Measurements from ENCODE around the gene KRABD2.

The KRABD2 gene

DNA sequence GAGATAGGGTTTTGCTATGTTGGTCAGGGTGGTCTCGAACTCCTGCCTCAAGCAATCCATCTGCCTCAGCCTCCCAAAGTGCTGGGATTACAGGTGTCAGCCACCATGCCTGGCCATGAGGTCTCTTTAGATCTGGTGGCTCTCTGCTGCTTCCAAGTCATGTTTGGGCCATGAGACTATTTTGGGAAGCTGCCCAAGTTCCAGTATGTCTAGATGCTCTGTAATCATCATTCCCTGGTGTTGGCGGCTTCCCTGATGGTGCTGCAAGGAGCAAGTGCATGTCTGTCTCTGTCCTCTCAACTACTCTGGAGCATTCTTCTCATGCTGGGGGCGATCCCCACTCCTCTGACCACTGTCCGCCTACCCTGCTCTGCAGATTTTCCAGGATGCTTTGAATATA, 43.2 kb downstream of the KRABD2 start:
- DNase-seq (ENCODE audit: low spot score) = no peak
- no peak overlapping the region for H3K27ac ChIP-seq
- no peak overlapping the region for H3K4me2 ChIP-seq
- H3K4me3 ChIP-seq = no peak overlapping the region
- H4K20me1 ChIP-seq (ENCODE audit: insufficient read depth, poor library complexity, severe bottlenecking) = no peaks in the 10 kb centered on the region
- WGBS (ENCODE audit: low lambda C conversion rate, missing lambda C conversion rate) = 96% methylated on average over 4 of the region's 4 CpGs
- no peaks in the 10 kb centered on the region for H3K9me3 ChIP-seq (ENCODE audit: low read depth)
- no peaks in the 10 kb centered on the region for H3K79me2 ChIP-seq
- H3K9me2 ChIP-seq (replicated peaks; ENCODE audit: insufficient read depth) = no peaks in the 10 kb centered on the region
- TF ChIP-seq EZH2phosphoT487 (IDR thresholded peaks at IDR 0.05; ENCODE audit: low read depth, severe bottlenecking, unreplicated experiment) (no peak), EZH2 (IDR thresholded peaks at IDR 0.05; ENCODE audit: borderline replicate concordance) (no peak)
- TF ChIP-seq, protein P1, sequence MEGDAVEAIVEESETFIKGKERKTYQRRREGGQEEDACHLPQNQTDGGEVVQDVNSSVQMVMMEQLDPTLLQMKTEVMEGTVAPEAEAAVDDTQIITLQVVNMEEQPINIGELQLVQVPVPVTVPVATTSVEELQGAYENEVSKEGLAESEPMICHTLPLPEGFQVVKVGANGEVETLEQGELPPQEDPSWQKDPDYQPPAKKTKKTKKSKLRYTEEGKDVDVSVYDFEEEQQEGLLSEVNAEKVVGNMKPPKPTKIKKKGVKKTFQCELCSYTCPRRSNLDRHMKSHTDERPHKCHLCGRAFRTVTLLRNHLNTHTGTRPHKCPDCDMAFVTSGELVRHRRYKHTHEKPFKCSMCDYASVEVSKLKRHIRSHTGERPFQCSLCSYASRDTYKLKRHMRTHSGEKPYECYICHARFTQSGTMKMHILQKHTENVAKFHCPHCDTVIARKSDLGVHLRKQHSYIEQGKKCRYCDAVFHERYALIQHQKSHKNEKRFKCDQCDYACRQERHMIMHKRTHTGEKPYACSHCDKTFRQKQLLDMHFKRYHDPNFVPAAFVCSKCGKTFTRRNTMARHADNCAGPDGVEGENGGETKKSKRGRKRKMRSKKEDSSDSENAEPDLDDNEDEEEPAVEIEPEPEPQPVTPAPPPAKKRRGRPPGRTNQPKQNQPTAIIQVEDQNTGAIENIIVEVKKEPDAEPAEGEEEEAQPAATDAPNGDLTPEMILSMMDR (IDR thresholded peaks at IDR 0.05; ENCODE audit: poor library complexity) = no peak
- no peak overlapping the region for H2AFZ ChIP-seq
- H3K36me3 ChIP-seq (replicated peaks; ENCODE audit: insufficient read depth, low read depth) = no peaks in the 10 kb centered on the region
- no peaks in the 10 kb centered on the region for H3K27me3 ChIP-seq
- no peaks in the 10 kb centered on the region for H3K4me1 ChIP-seq (ENCODE audit: insufficient read depth)

DNA sequence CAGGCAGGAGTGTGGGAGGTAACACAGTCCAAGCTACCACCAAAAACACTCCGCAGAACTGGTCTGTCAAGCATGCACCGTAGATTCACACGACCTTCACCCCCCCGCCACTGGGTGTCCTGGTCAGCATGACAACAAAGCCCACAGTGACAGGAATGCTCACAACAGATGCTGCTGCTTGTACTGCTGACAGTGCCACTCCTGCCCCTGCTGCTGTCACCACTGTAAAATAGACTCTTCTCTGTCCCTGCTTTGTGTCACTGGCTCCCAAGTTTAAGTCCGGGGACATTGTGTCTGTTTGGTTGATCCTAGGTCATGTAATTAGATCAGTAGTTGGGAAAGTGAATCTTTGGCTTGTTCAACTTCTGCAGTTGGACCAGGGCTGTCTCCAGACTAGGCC, 43.8 kb downstream of the KRABD2 start:
- Histone ChIP-seq H3K79me2 (no peaks in the 10 kb centered on the region), H3K27ac (no peak overlapping the region), H3K9me3 (ENCODE audit: low read depth) (no peaks in the 10 kb centered on the region), H3K36me3 (replicated peaks; ENCODE audit: insufficient read depth, low read depth) (no peaks in the 10 kb centered on the region), H3K4me3 (no peak overlapping the region), H3K27me3 (no peaks in the 10 kb centered on the region), H3K9me2 (replicated peaks; ENCODE audit: insufficient read depth) (no peaks in the 10 kb centered on the region), H3K4me2 (no peak overlapping the region), H3K4me1 (ENCODE audit: insufficient read depth) (no peaks in the 10 kb centered on the region), H4K20me1 (ENCODE audit: insufficient read depth, poor library complexity, severe bottlenecking) (no peaks in the 10 kb centered on the region), H2AFZ (no peak overlapping the region)
- TF ChIP-seq, protein P1 (IDR thresholded peaks at IDR 0.05; ENCODE audit: poor library complexity) = no peak
- no peak for TF ChIP-seq EZH2phosphoT487 (IDR thresholded peaks at IDR 0.05; ENCODE audit: low read depth, severe bottlenecking, unreplicated experiment)
- TF ChIP-seq EZH2 (IDR thresholded peaks at IDR 0.05; ENCODE audit: borderline replicate concordance) = no peak
- DNase-seq (ENCODE audit: low spot score) = peak; percentile 19
- 34% methylated on average over 5 of the region's 5 CpGs for WGBS (ENCODE audit: low lambda C conversion rate, missing lambda C conversion rate)

DNA sequence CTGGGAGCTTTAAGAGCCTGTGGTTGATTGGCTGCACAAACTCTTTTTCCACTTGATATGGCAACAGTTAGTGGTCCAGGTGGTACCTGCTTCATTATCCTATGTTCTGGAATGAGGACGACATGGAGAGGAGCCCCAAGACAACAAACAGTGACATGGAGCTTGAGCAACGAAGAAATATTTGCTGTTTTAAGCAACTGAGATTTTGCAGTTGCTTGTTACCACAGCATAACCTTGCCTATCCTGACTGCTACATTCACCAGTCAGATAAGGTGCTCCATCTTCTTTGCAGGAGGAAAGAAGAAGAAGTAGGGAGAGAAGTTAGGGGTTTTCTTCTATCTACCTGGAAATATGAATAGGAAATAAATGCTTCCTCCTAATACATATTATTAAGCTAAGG, 44.4 kb downstream of the KRABD2 start:
- H3K4me3 ChIP-seq = no peak overlapping the region
- no peaks in the 10 kb centered on the region for H3K4me1 ChIP-seq (ENCODE audit: insufficient read depth)
- TF ChIP-seq EZH2 (IDR thresholded peaks at IDR 0.05; ENCODE audit: borderline replicate concordance) (no peak), EZH2phosphoT487 (IDR thresholded peaks at IDR 0.05; ENCODE audit: low read depth, severe bottlenecking, unreplicated experiment) (no peak)
- TF ChIP-seq, protein P1 (IDR thresholded peaks at IDR 0.05; ENCODE audit: poor library complexity) = no peak
- no peak for DNase-seq (ENCODE audit: low spot score)
- no peak overlapping the region for H3K4me2 ChIP-seq
- H3K27ac ChIP-seq = no peak overlapping the region
- H3K9me2 ChIP-seq (replicated peaks; ENCODE audit: insufficient read depth) = no peaks in the 10 kb centered on the region
- H3K9me3 ChIP-seq (ENCODE audit: low read depth) = no peaks in the 10 kb centered on the region
- no peaks in the 10 kb centered on the region for H3K79me2 ChIP-seq
- H3K27me3 ChIP-seq = no peaks in the 10 kb centered on the region
- H3K36me3 ChIP-seq (replicated peaks; ENCODE audit: insufficient read depth, low read depth) = no peaks in the 10 kb centered on the region
- WGBS (ENCODE audit: low lambda C conversion rate, missing lambda C conversion rate) = 92% methylated on average over 2 of the region's 2 CpGs
- no peak overlapping the region for H2AFZ ChIP-seq
- H4K20me1 ChIP-seq (ENCODE audit: insufficient read depth, poor library complexity, severe bottlenecking) = no peaks in the 10 kb centered on the region

DNA sequence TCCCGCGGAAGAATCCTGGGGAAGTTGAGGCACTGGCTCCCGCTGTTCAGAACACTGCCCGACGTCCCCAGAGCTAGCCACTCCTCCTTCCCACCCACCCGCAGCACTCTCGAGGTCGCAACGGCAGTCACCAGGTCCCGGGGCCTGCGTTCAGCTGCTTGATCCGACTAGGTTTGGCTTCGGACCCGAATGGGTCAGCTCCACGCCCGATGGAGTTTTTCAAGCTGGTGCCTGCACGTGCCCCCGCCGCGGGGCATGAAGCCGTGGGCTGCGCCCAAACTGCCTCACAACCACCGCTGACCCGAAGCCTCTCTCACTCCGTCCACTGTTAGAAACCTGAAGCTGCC, 49.2 kb downstream of the KRABD2 start:
- peak; percentile 4 for DNase-seq (ENCODE audit: low spot score)
- Histone ChIP-seq H3K9me3 (ENCODE audit: low read depth) (no peaks in the 10 kb centered on the region), H2AFZ (peak overlapping the region; percentile 94), H3K27me3 (no peaks in the 10 kb centered on the region), H3K4me1 (ENCODE audit: insufficient read depth) (no peaks in the 10 kb centered on the region), H4K20me1 (ENCODE audit: insufficient read depth, poor library complexity, severe bottlenecking) (no peaks in the 10 kb centered on the region), H3K27ac (no peak overlapping the region), H3K79me2 (no peaks in the 10 kb centered on the region), H3K4me3 (peak overlapping the region; percentile 52), H3K4me2 (peak overlapping the region; percentile 95), H3K36me3 (replicated peaks; ENCODE audit: insufficient read depth, low read depth) (no peaks in the 10 kb centered on the region), H3K9me2 (replicated peaks; ENCODE audit: insufficient read depth) (no peaks in the 10 kb centered on the region)
- TF ChIP-seq, protein P1 (IDR thresholded peaks at IDR 0.05; ENCODE audit: poor library complexity) = no peak
- TF ChIP-seq EZH2 (IDR thresholded peaks at IDR 0.05; ENCODE audit: borderline replicate concordance) = no peak
- no peak for TF ChIP-seq EZH2phosphoT487 (IDR thresholded peaks at IDR 0.05; ENCODE audit: low read depth, severe bottlenecking, unreplicated experiment)
- 31% methylated on average over 24 of the region's 25 CpGs for WGBS (ENCODE audit: low lambda C conversion rate, missing lambda C conversion rate)
